H1 (cell line): ENCODE results near the gene HLA-E. TPM values are rescaled to one million over a fixed set of nuclear protein-coding genes. Genes with fewer than 3 reads are reported as not detected.

ENCODE experiments used
- CREB1 ChIP-seq: IDR thresholded peaks from 2 replicates; pipeline ENCODE4 v1.6.1; 2012; ENCODE audit warnings: inconsistent platforms
- EP300 ChIP-seq, 2 experiments: IDR thresholded peaks; 1 replicate in 1 of 2; 2 replicates in 1 of 2; pipeline ENCODE4 v1.6.1; 2011 to 2012; ENCODE audit warnings: low read depth in 2 of 2, low read length in 2 of 2, mild to moderate bottlenecking in 2 of 2, borderline replicate concordance in 1 of 2, inconsistent platforms in 1 of 2, moderate library complexity in 1 of 2
- GTF2F1 ChIP-seq: IDR thresholded peaks from 2 replicates; pipeline ENCODE4 v1.6.1; 2012; ENCODE audit warnings: low read depth, low read length, improper control_type of control experiment, borderline replicate concordance
- POLR2A ChIP-seq, 2 experiments: IDR thresholded peaks; 1 replicate in 1 of 2; 2 replicates in 1 of 2; pipeline ENCODE4 v1.6.1; 2011; ENCODE audit warnings: low read depth in 2 of 2, low read length in 2 of 2, mild to moderate bottlenecking in 2 of 2; ENCODE audit errors: control extremely low read depth in 1 of 2
- RFX5 ChIP-seq: IDR thresholded peaks from 2 replicates; pipeline ENCODE4 v1.6.1; 2011; ENCODE audit warnings: low read depth, low read length, improper control_type of control experiment, borderline replicate concordance
- RNF2 ChIP-seq: fragments of 200-900, 300-1000 bp; sonication (generic); IDR thresholded peaks from 2 replicates; pipeline ENCODE4 v1.7.1; 2016; ENCODE audit warnings: borderline replicate concordance, low read depth, mild to moderate bottlenecking, antibody characterized with exemption, low read length; ENCODE audit not compliant: poor library complexity, severe bottlenecking; ENCODE audit errors: missing control alignments
- SP1 ChIP-seq: IDR thresholded peaks from 2 replicates; pipeline ENCODE4 v1.6.1; 2011; ENCODE audit warnings: low read depth, low read length
- SP4 ChIP-seq: IDR thresholded peaks from 2 replicates; pipeline ENCODE4 v1.6.1; 2012; ENCODE audit warnings: low read length, inconsistent platforms
- polyA plus RNA-seq, 7 experiments: library from polyadenylated mRNA; depleted of rRNA in 3 of 7; stranded (reverse) in 5 of 7; unstranded in 2 of 7; fragments of >200 nt in 5 of 7; fragments of 200-250 nt in 2 of 7; gene quantifications; 1 replicate in 5 of 7; 2 replicates in 1 of 7; 4 replicates in 1 of 7; pipeline versions ENCODE4 v1.2.1 to v1.2.3, GENCODE V29; 2011 to 2013; ENCODE audit warnings: missing spikeins in 2 of 7, mixed read lengths in 2 of 7
- total RNA-seq: library from RNA; stranded (reverse); fragmentation: NEBNext Ultra II Directional; extraction: Animal tissue kit (Norgen Biotek cat#: 25700); gene quantifications from 2 replicates; pipeline ENCODE4 v1.2.1, GENCODE V29; 2021

Gene HLA-E
- total and polyA plus RNA-seq, 2 of the 8 experiments (the other 6 are each of a cell fraction or from before 2014, with no cell fraction given), result 20.2 to 28.0 TPM

GRCh38 chr6:30493643-30494250, 4.4 kb downstream of the HLA-E start (continued):
- TF ChIP-seq RFX5 (peak; percentile 36; the same call in 1 of the 2 replicates), EP300 (IDR thresholded peaks at IDR 0.05; ENCODE audit: borderline replicate concordance in 1 of 2, low read depth in 2 of 2, low read length in 2 of 2) (no peak), RNF2 (no peak), POLR2A (IDR thresholded peaks at IDR 0.05; ENCODE audit: control extremely low read depth in 1 of 2, low read depth in 2 of 2, low read length in 2 of 2) (peak in 1 of 2 experiments; percentile 23; a peak in 1 of 3 replicates), SP4 (no peak), CREB1 (0 out of 2 replicates have a peak, but pooled peaks have one; percentile 30), GTF2F1 (no peak), SP1 (no peak)
